Activated CD8-positive, alpha-beta T cell treated with anti-CD3 and anti-CD28 coated beads for 36 hours (primary cell): ENCODE results near the gene SARM1. TPM values are rescaled to one million over a fixed set of nuclear protein-coding genes. Genes with fewer than 3 reads are reported as not detected.
A peak's percentile ranks its signal among the peaks of the same experiment; 100 is the strongest.
"Not testable (repeated sequence)": the region's sequence is repeated elsewhere in the genome, so short reads cannot be mapped to it uniquely, and the experiment has no call there.

Experiments used
- ATAC-seq: fragments of 200-7000 bp; cut with Tn5 transposase; one replicate; pipeline ENCODE4 v1.10.0; 2021; ENCODE audit warnings: mild to moderate bottlenecking, moderate library complexity
- CTCF ChIA-PET: fragments of 350-600 bp; sonication (Branson Sonifier 250); formaldehyde crosslinking; loops from one replicate; lab custom pipeline; 2021; ENCODE audit warnings: antibody characterized with exemption; lab: Charles Lee
- POLR2A ChIA-PET: fragments of 350-600 bp; sonication (Branson Sonifier 250); formaldehyde crosslinking; loops from one replicate; lab custom pipeline; 2021; ENCODE audit warnings: antibody characterized with exemption; lab: Charles Lee
- DNase-seq: peaks from one replicate; pipeline ENCODE4 v3.0.0-alpha.2; 2020
- H3K27ac Mint-ChIP-seq: one replicate; pipeline ENCODE4 v1.8.0; 2021; ENCODE audit warnings: mild to moderate bottlenecking, mixed read lengths
- H3K27me3 Mint-ChIP-seq: one replicate; pipeline ENCODE4 v1.8.0; 2021; ENCODE audit warnings: mixed read lengths
- H3K36me3 Mint-ChIP-seq: one replicate; pipeline ENCODE4 v1.8.0; 2021; ENCODE audit warnings: low read depth, mixed read lengths
- H3K4me1 Mint-ChIP-seq: one replicate; pipeline ENCODE4 v1.8.0; 2021; ENCODE audit warnings: low read depth, mixed read lengths
- H3K4me3 Mint-ChIP-seq: one replicate; pipeline ENCODE4 v1.8.0; 2021; ENCODE audit warnings: mild to moderate bottlenecking, moderate library complexity, mixed read lengths
- H3K9me3 Mint-ChIP-seq: one replicate; pipeline ENCODE4 v1.8.0; 2021; ENCODE audit warnings: mixed read lengths
- CTCF ChIP-seq: fragments of 200-600 bp; IDR thresholded peaks from one replicate; pipeline ENCODE4 v1.8.0; 2022; ENCODE audit warnings: antibody characterized with exemption, mild to moderate bottlenecking
- intact Hi-C: fragments of 100-400 bp; cut with micrococcal nuclease; formaldehyde crosslinking; loops from one replicate; pipeline ENCODE4 v1.10.0; 2022
- total RNA-seq, 2 experiments: library from RNA; stranded (reverse); gene quantifications; one replicate each; pipeline ENCODE4 v1.2.3, GENCODE V29; 2021

Gene SARM1
- total RNA-seq, 2 experiments from 2014 or later, result 16.7 to 19.8 TPM

GRCh38 chr17:28426081-28426519, 54.6 kb downstream of the SARM1 start:
- Mint-ChIP-seq H3K27ac (no peak overlapping the region), H3K36me3 (no peaks in the 10 kb centered on the region), H3K4me3 (no peak overlapping the region), H3K9me3 (no peaks in the 10 kb centered on the region), H3K27me3 (peaks cover 7% of the 10 kb centered on the region), H3K4me1 (no peaks in the 10 kb centered on the region)
- ChIA-PET POLR2A (interaction anchor here (0.9 kb wide), 1 partner anchor 22 kb away, joined by 3 read pairs; no protein-coding TSS in a partner anchor), CTCF (interaction anchor here (0.8 to 1.0 kb wide), 2 partner anchors 10 to 21 kb away, joined by 3 read pairs; no protein-coding TSS in a partner anchor)
- TF ChIP-seq CTCF, result peak; percentile 10
- DNase-seq, result no peak
- intact Hi-C loops, result no loop called here
- ATAC-seq, result peak; percentile 53

GRCh38 chr17:28427371-28427770, 55.9 kb downstream of the SARM1 start:
- H3K4me1 Mint-ChIP-seq, result no peaks in the 10 kb centered on the region
- ChIA-PET POLR2A (interaction anchor here (0.6 kb wide), 1 partner anchor 22 kb away, joined by 4 read pairs; no protein-coding TSS in a partner anchor), CTCF (interaction anchor here (1.6 kb wide), 1 partner anchor 11 kb away, joined by 4 read pairs; no protein-coding TSS in a partner anchor)
- H3K36me3 Mint-ChIP-seq, result no peaks in the 10 kb centered on the region
- H3K27me3 Mint-ChIP-seq, result peaks cover 12% of the 10 kb centered on the region
- no peaks in the 10 kb centered on the region for H3K9me3 Mint-ChIP-seq
- no peak overlapping the region for H3K27ac Mint-ChIP-seq
- ATAC-seq, result no peak
- no peak for DNase-seq
- intact Hi-C loops, result no loop called here
- TF ChIP-seq CTCF, result no peak
- H3K4me3 Mint-ChIP-seq, result no peak overlapping the region

GRCh38 chr17:28427982-28428381, 56.5 kb downstream of the SARM1 start:
- ChIA-PET POLR2A (interaction anchor here (0.6 kb wide), 1 partner anchor 23 kb away, joined by 4 read pairs; no protein-coding TSS in a partner anchor), CTCF (interaction anchor here (1.6 kb wide), 1 partner anchor 11 kb away, joined by 4 read pairs; no protein-coding TSS in a partner anchor)
- H3K36me3 Mint-ChIP-seq, DNase-seq, H3K4me1 Mint-ChIP-seq, H3K4me3 Mint-ChIP-seq, ATAC-seq, H3K9me3 Mint-ChIP-seq, H3K27ac Mint-ChIP-seq, intact Hi-C loops: not testable (repeated sequence)
- peaks cover 12% of the 10 kb centered on the region for H3K27me3 Mint-ChIP-seq

- ChIA-PET CTCF (interaction anchor here (1.6 kb wide), 1 partner anchor 17 kb away, joined by 5 read pairs; no protein-coding TSS in a partner anchor), POLR2A (no interaction called here)
- no peaks in the 10 kb centered on the region for H3K4me1 Mint-ChIP-seq
- H3K27me3 Mint-ChIP-seq, result peaks cover 17% of the 10 kb centered on the region
- H3K27ac Mint-ChIP-seq, result no peak overlapping the region
- no peak for TF ChIP-seq CTCF
- H3K4me3 Mint-ChIP-seq, result no peak overlapping the region
- intact Hi-C loops, result no loop called here
- no peaks in the 10 kb centered on the region for H3K36me3 Mint-ChIP-seq
- ATAC-seq, result no peak
- H3K9me3 Mint-ChIP-seq, result no peaks in the 10 kb centered on the region
- no peak for DNase-seq
These were observed 62.2 kb downstream of the SARM1 start for GRCh38 chr17:28433721-28434120.

GRCh38 chr17:28434326-28434725, 62.8 kb downstream of the SARM1 start:
- H3K4me3 Mint-ChIP-seq, H3K4me1 Mint-ChIP-seq, POLR2A ChIA-PET, H3K36me3 Mint-ChIP-seq, DNase-seq, intact Hi-C loops, H3K9me3 Mint-ChIP-seq, ATAC-seq, H3K27ac Mint-ChIP-seq: not testable (repeated sequence)
- H3K27me3 Mint-ChIP-seq, result peaks cover 16% of the 10 kb centered on the region
- CTCF ChIA-PET, result interaction anchor here (1.6 kb wide), 1 partner anchor 18 kb away, joined by 13 read pairs; no protein-coding TSS in a partner anchor

GRCh38 chr17:28443901-28444638, 72.6 kb downstream of the SARM1 start:
- DNase-seq, result no peak
- intact Hi-C loops, result no loop called here
- no peak for TF ChIP-seq CTCF
- ChIA-PET POLR2A (no interaction called here), CTCF (no interaction called here)
- ATAC-seq, result no peak
- H3K27ac Mint-ChIP-seq, result no peak overlapping the region
- H3K27me3 Mint-ChIP-seq, result peaks cover 15% of the 10 kb centered on the region
- H3K4me3 Mint-ChIP-seq, result no peak overlapping the region
- no peaks in the 10 kb centered on the region for H3K9me3 Mint-ChIP-seq
- H3K4me1 Mint-ChIP-seq, result no peaks in the 10 kb centered on the region
- no peaks in the 10 kb centered on the region for H3K36me3 Mint-ChIP-seq
